Measurements from ENCODE around the gene RYR1. TPM values are rescaled to one million over a fixed set of nuclear protein-coding genes. Genes with fewer than 3 reads are reported as not detected.
A peak's percentile ranks its signal among the peaks of the same experiment; 100 is the strongest.

Gene RYR1
- total RNA-seq, 1 donor from 2014 or later = 0.65 TPM

DNA sequence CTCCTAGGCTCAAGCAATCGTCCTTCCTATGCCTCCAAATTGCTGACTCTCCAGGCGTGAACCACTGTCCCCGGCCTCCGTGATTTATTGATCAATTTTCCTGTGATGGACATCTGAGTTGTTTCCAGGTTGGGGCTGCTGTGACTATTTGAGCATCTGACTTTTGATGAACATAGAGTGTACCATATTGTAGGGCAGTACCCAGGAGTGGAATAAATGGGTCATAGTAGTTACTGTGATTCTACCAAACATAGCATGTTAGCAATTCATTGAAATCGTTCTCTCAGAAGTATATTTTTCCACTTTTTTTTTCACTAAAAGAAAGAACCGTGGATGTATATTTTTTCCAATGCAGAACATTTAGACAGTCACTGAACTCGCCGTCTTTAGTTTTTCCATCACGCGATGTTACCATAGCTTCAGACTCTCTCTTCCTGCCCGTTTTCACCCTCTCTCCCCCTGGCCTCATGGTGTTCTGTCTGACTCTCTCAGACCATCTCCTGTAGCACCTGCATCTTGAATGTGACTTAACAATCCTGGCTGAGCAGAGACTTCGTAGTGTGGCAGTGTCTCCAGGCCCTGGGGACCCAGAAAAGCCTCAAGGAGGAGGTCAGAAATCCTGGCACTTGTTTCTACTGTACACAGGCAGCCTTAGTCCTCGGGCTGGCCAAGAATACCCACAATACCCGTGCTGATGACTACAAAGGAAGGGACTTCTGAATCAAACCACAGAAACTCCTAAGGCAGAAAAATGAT lies 4.3 kb upstream of the RYR1 start:
- Mint-ChIP-seq H3K9me3 (ENCODE audit: low read depth) (no peaks in the 10 kb centered on the region), H3K4me1 (ENCODE audit: low read depth) (peaks cover under 1% of the 10 kb centered on the region), H3K4me3 (ENCODE audit: low read depth) (no peak overlapping the region), H3K27me3 (peaks cover 35% of the 10 kb centered on the region), H3K27ac (no peak overlapping the region), H3K36me3 (ENCODE audit: insufficient read depth) (no peaks in the 10 kb centered on the region)
- no peak for DNase-seq (ENCODE audit: low spot score, unreplicated experiment)
- no peak for TF ChIP-seq CTCF (IDR thresholded peaks at IDR 0.05; ENCODE audit: unreplicated experiment)

- Mint-ChIP-seq H3K4me3 (ENCODE audit: low read depth) (no peak overlapping the region), H3K27ac (no peak overlapping the region), H3K9me3 (ENCODE audit: low read depth) (no peaks in the 10 kb centered on the region), H3K27me3 (peaks cover 38% of the 10 kb centered on the region), H3K36me3 (ENCODE audit: insufficient read depth) (no peaks in the 10 kb centered on the region), H3K4me1 (ENCODE audit: low read depth) (peaks cover 3% of the 10 kb centered on the region)
- no peak for TF ChIP-seq CTCF (IDR thresholded peaks at IDR 0.05; ENCODE audit: unreplicated experiment)
- DNase-seq (ENCODE audit: low spot score, unreplicated experiment) = no peak
Observed at GRCh38 chr19:38429811-38430156, 3.7 kb upstream of the RYR1 start.

GRCh38 chr19:38430931-38431330 lies 2.6 kb upstream of the RYR1 start:
- H3K4me1 Mint-ChIP-seq (ENCODE audit: low read depth) = peaks cover 3% of the 10 kb centered on the region
- H3K9me3 Mint-ChIP-seq (ENCODE audit: low read depth) = no peaks in the 10 kb centered on the region
- no peak for TF ChIP-seq CTCF (IDR thresholded peaks at IDR 0.05; ENCODE audit: unreplicated experiment)
- no peaks in the 10 kb centered on the region for H3K36me3 Mint-ChIP-seq (ENCODE audit: insufficient read depth)
- DNase-seq (ENCODE audit: low spot score, unreplicated experiment) = no peak
- H3K27ac Mint-ChIP-seq = no peak overlapping the region
- peaks cover 38% of the 10 kb centered on the region for H3K27me3 Mint-ChIP-seq
- H3K4me3 Mint-ChIP-seq (ENCODE audit: low read depth) = no peak overlapping the region

- no peak for DNase-seq (ENCODE audit: low spot score, unreplicated experiment)
- Mint-ChIP-seq H3K4me3 (ENCODE audit: low read depth) (peak overlapping the region; percentile 1), H3K36me3 (ENCODE audit: insufficient read depth) (no peaks in the 10 kb centered on the region), H3K27me3 (peaks cover 22% of the 10 kb centered on the region), H3K27ac (no peak overlapping the region), H3K4me1 (ENCODE audit: low read depth) (peaks cover 3% of the 10 kb centered on the region), H3K9me3 (ENCODE audit: low read depth) (no peaks in the 10 kb centered on the region)
- no peak for TF ChIP-seq CTCF (IDR thresholded peaks at IDR 0.05; ENCODE audit: unreplicated experiment)
Observed at GRCh38 chr19:38434549-38435051, 1.1 kb downstream of the RYR1 start.

- no peak for DNase-seq (ENCODE audit: low spot score, unreplicated experiment)
- TF ChIP-seq CTCF (IDR thresholded peaks at IDR 0.05; ENCODE audit: unreplicated experiment) = no peak
- Mint-ChIP-seq H3K27me3 (peaks cover 15% of the 10 kb centered on the region), H3K4me1 (ENCODE audit: low read depth) (peaks cover 3% of the 10 kb centered on the region), H3K4me3 (ENCODE audit: low read depth) (no peak overlapping the region), H3K36me3 (ENCODE audit: insufficient read depth) (no peaks in the 10 kb centered on the region), H3K27ac (no peak overlapping the region), H3K9me3 (ENCODE audit: low read depth) (no peaks in the 10 kb centered on the region)
Observed at GRCh38 chr19:38437295-38437694, 3.8 kb downstream of the RYR1 start.

Data from progenitor cell of endocrine pancreas (in vitro differentiated cells).